GM11168 (cell line): ENCODE results near the gene AGRP.
"Not testable (repeated sequence)": the region's sequence is repeated elsewhere in the genome, so short reads cannot be mapped to it uniquely, and the experiment has no call there.

Experiments
- in situ Hi-C: fragments of 300-500 bp; cut with MboI; formaldehyde crosslinking; loops from one replicate; pipeline ENCODE4 v1.12.0; 2022; ENCODE audit warnings: low sequenced_read_pairs; ENCODE audit not compliant: unreplicated experiment

The AGRP gene

DNA sequence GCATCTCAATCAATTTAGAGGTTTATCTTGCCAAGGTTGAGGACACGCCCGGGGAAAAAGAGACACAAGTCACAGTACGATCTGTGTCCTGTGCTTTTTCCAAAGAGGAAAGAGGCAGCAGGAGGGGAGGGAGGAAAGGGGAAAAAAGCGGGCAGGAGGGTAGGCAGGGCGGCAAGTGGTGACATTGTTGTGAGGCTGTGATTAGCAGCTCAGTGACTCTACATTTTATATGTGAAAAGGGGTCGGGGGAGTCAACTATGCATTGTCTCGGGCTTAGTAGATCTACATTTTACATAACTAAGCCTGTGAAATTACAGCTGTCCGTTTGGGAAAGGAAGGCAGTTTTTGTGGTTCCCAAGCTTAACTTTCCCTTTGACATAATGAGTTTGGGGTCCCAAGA, 23.1 kb upstream of the AGRP start:
- in situ Hi-C loops = no loop called here

DNA sequence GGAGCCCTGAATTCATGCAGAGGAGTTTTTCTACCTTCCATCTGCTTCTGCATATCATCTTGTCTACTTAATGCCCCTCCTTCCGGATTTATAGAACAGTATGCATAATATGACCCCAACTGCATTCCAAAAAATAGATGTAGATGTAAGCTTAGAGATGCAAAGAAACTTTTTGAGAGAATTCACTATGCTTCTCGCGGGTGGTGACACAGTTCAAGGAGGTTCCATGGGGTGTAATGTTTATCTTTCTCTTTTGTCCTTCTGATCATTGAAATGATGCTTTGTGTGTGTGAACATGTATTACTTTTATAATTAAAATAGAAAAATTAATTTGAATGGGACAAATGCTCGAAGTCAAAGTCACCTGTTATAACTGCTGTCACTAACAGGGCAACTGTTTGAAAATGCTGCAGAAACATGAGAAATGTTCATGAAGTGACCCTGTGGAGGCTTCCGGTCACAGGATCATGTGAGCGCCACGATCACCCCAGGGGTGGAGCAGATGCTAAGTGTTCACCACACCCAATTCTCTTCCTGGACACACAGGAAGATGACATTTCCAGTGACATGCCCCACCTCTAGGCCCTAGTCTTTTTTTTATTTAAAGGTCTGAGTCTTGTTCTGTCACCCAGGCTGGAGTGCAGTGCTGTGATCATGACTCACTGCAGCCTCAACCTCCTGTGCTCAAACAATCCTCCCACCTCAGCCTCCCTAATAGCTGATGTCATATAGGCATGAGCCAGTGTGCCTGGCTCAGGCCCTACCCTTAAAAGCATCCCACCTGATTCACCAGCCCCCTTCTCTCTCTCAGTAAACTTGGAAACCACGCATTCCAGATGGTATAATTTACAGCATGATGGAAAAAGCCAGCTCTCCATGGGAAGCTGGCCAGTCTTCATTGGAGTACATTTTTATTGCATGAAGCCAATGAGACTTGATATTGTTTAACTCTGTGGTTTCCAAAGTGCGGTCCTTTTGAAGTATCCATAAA, 21.0 kb upstream of the AGRP start:
- in situ Hi-C loops = no loop called here

DNA sequence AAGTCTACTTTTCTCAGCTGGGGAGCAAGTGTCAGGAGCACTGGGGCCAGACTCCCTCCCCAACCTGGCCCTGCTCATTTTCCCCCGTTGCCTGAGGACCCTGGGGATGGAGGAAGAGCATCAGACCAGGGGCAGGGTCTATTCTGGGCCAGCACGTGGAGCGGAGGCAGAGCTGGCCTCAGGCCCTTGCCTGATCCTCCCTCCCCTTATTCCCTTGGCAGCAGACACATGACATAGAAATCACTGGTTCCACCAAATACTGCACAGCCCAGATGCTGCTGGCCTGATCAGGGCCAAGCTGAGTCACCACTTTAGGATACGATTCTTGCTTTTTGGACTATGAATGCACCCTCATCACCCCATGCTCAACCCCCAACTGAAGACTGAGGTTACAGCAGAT, 15.8 kb upstream of the AGRP start:
- in situ Hi-C loops = no loop called here

DNA sequence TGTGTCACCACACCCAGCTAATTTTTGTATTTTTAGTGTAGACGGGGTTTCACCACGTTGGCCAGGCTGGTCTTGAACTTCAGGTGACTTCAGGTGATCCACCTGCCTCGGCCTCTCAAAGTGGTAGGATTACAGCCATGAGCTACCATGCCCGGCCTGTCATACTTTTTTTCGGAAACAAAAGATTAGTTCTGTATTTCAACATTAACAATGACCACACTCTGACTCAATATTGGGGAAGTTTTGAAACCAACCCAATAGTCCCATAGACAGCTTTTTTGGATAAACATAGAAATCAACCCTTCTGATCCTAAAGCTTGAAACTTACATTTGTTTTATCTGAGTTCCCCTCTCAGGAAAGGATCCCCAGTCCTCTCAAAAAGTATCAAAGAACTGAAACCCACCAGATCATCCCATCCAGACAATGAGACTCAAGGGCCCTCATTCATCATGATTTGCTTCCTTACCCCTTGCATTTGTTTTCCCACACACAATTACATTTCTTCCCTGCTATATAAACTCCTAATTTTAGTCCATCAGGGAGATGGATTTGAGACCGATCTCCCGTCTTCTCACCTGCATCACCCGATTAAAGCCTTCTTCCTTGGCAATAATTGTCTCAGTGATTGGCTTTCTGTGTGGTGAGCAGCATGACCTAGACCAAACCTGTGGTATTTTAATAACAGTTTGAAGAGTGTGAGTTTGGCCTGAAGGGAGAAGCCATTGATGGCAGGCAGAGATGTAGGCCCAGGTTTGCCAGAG, 7.2 kb upstream of the AGRP start:
- in situ Hi-C loops = no loop called here

DNA sequence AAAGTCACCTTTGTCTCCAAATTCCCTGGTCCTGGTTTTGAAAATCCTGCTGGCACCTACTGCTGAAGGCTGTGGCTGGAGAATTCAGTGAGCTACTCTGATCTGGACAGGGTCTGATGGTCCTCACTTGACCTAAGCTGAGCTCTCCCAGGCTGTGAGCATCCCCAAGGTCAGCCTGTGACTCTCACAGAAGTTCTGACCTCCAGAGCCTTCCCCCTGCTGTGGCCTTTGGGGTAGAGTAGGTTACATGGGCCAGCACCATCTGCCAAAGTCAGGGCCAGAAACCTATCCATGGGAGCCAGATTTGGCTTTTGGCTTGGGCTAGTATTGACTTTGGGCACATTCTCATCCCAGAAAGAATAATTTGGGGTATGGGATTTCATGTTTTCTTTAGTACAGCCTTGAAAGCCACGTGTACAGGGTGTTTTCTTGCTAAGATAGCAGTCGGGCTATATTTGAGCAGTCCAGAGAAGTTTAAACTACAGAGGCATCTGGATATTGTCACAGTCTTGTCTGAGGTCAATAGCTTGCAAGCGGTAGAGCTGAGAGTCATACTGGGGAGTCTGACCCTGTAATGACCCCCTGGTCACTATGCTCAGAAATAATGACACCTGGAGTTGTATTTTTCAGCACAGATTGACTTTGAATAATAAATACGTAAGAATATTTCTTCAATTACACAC, 6.2 kb upstream of the AGRP start:
- in situ Hi-C loops = no loop called here

DNA sequence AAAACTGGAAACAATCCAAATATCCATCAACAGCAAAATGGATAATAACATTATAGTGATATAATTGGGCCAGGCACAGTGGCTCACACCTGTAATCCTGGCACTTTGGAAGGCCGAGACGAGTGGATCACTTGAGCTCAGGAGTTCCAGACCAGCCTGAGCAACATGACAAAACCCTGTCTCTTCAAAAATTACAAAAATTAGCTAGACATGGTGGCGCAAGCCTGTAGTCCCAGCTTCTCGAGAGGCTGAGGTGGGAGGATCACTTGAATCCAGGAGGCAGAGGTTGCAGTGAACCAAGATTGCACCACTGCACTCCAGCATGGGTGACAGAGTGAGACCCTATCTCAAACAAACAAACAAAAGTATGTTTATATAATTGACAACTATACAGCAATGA, 4.2 kb upstream of the AGRP start:
- in situ Hi-C loops = not testable (repeated sequence)

DNA sequence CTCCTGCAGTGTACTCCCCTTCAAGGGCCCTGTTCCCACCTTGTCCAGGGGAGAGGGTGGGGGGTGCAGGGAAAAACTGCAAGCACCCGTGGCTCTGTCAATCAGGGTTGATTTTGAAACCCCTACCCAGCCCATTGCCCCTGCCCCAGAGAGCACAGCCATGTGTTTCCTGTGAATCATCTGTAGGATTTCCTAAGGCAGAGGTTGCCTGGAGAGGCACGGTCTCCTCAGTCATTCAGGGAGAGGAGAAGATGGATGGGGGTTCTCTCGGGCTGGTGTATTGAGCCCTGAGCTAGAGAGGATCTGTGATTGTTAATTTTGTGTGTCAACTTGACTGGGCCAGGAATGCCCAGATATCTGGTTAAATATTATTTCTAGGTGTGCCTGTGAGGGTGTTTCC, 3.5 kb upstream of the AGRP start:
- in situ Hi-C loops = no loop called here

DNA sequence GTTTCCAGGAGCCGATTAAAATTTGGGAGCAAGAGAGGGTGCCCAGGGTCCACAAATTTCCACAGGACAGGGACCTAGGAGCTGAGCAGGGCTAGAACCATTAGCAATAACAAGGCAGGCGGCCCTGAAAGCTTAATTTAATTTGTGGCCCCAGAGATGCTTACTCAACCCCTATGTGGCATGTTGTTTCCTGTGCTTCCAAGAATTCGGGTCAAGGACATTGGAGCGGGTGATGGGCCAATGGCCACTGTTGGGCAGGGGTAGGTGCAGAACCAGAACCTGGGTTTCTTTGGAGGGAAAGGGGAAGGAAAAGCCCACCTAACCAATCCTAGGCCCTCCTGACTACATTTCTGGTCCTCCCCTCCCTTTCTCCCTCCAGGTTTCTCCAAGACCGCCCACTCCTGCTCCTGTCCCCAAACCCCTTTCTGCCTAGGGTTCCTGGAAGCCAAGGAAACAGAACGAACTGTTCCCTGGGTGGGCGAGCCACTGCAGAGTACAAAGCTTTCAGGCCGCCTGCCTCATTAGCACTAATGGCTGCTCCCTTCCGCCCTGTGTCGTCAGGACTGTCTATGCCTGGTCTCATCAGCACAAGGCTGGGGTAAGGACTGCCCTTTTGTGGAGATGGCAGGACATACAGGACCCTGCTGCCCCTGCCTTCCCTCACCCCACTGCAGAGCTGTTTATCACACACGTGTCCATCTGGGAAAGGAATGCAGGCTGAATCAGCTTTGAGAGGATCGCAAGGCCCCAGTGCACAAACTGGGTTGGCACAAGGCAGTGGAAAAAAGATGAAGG, 581 bp upstream of the AGRP start:
- in situ Hi-C loops = loop anchor here (5.0 kb wide), 1 partner anchor 33 kb away; no protein-coding TSS in a partner anchor

DNA sequence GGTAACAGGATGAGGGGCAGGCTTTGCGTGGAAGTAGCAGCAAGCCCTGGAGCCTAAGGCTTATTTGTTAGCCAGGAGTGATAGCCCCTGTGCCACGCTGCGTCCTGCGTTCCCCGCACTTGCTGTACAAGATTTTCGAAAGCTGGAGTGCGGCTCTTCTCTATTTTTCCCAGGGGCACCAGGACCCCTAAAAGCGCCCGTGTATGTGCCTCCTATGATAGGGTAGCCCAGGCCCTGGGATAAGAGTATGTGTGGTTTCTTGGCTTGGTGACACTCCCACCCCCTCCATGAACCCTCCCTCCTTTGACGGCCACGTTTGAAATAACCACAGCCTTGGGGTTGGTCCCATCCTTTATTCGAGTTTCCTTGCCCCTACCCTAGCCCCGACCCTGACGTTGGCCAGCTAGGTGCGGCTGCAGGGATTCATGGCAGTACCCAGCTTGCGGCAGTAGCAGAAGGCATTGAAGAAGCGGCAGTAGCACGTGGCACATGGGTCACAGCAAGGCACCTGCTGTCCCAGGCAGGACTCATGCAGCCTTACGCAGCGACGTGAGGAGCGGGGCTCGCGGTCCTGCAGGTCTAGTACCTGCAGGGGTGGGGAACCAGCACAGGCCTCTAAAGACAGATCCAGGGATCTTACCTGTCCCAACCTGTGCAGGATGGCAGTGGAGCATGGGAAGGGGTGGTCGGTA, 968 bp downstream of the AGRP start:
- in situ Hi-C loops = loop anchor here (5.0 kb wide), 1 partner anchor 35 kb away; no protein-coding TSS in a partner anchor

DNA sequence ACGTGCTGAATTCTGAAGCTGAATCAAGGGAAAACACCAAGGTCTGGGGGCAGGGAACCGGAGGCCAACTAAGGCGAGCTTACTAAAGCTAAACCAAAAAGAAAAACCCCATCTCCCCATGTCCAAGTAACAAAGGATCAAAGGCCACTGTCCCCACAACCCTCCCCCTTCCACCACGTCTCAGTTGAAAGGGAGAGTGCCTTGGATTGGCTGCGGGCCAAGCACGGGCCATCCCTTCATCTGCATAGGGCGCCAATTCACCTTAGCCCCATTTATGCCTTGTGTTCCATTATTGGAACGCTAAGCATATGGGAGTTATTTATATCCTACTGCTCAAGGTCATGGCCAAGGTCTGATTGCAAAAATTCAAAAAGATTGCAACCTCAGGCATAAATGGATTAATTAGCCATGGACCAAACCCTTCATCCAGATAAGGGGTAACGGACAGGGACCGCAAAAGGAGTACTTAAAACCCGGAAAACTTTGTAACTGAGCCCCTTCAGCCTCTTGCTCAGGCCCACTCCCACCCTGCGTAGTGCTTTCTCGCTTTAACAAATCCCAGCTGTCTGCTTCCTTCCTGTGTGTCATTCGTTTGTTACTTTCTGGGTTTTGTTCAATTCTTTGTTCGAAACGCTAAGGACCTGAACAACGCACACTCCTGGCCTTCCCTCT, 1.6 kb downstream of the AGRP start:
- in situ Hi-C loops = loop anchor here (5.0 kb wide), 1 partner anchor 36 kb away; no protein-coding TSS in a partner anchor

DNA sequence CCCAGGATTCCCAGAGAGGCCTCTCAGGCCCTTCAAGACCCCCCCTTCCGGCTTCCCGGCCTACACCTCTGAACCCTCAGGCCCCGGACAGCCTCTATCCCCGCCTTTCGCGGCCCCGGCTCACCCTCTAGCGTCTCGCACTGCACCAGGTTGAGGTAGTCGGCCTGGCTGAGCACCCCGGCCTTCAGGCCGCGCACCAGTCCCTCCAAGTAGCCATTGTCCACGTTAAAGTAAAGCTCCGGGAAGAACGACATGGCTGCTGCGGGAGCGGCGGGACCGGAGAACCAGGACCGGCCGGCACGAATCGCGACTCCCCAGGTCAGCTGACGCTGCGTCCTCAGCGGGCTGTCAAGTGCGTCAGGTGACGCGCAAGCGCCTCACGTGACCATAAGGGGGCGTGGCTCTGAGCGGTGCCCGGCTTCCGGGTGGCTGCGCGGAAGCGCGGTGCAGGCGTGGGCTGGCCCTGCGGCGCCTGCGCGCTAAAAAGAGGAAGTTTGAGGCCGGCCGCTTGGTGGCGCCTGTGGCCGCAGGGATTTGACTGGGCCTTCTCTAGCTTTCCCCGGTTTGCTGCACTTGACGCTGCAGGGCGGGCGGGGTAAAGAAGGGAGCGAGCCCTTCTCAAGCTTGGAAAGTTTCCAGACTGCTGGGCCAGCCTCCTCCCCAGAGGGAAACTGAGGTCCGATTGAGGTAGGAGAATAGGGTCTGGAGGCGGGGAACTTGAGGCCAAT, 2.4 kb downstream of the AGRP start, which contains the start of gene ATP6V0D1:
Gene ATP6V0D1 (minus strand): TSS at position 325 of the 728 bp plus-strand sequence. CDS start 71 bp downstream, at position 254.
- in situ Hi-C loops = loop anchor here (5.0 kb wide), 1 partner anchor 36 kb away; no protein-coding TSS in a partner anchor

DNA sequence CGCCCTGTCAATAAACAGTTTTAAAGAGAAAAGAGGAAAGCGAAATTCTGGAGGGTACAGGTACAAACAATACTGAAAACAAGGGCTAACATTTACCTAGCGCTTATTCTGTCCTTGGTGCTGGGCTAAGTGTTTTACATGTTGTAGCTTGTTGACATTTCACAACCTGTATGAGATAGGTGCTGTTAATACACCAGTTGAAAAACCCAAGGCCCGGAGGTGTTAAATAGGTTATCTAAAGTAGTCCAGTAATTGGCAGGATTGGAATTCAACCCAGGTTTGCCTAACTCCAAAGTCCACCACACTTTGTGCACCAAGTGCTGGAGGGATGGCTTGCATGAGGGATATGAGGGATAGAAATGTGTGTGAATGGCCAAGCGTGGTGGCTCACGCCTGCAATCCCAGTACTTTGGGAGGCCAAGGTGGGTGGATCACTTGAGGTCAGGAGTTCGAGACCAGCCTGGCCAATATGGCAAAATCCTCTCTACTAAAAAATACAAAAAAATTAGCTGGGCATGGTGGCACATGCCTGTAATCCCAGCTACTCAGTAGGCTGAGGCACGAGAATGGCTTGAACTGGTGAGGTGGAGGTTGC, 5.3 kb downstream of the AGRP start:
- in situ Hi-C loops = no loop called here

DNA sequence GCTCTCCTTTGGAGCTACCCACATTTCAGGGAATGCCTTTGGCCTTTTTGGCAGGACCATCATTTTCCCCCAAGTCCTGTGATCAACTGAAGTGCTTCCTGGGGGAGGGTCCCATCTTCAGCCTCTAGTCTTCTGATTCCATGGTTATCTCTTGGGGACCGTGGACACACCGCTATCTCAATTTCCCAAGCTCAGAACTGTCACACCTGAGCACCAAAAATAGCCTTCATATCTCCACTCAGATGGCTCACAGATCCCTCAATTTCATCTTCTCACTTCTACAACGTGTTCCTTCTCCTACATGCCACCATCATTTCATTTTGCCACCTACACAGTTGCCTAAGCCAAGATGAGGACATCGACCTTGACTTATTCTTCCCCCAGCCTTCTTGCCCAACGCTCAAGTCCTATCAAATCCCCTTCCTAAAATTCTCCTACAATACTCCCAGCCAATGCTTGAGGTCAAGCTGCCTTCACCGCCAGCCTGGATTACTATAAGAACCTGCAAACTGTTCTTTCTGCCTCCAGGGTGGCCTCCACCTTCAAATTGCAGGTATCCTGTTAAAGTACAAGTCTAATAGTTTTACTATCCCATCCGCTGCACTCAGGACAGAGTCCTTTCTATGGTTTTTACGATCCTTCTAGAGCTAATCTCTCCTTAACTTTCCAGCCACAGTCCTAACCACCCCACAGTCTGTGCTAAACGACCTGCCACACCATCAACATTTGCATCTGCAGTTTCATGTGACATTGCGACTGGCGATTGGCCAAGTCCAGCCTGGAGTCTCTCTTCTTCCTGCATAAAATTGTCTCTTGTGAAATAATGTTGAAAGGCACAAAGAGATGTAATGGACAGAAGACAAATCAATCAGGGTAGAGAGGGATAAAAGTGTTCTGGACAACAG, 8.5 kb downstream of the AGRP start:
- in situ Hi-C loops = no loop called here

DNA sequence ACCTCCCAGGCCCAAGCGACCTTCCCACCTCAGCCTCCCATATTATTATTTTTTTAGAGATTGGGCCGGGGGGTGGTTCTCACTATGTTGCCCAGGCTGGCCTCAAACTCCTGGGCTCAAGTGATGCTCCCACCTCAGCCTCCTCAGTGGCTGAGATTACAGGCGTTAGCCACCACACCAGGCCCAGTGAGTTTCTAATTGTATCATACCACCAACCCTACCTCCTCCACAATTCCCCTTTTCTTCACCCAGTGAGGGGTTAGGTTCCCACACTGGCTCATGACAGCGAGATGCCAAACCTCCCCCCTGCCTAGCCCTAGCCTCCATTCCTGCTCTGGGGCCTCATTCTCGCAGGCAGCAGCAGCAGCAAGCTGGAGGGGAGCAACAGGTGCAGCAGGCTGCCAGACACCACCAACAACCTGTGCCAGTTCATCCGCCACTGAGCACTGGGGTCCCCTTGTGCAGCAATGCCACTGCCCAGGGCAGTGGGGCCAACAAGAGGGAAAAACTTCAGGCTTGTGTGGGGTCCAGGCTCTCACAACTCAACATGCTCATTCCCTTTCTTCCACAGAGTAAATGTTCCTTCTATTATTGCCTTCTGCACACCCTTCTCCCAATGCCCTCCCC, 11.5 kb downstream of the AGRP start:
- in situ Hi-C loops = no loop called here

DNA sequence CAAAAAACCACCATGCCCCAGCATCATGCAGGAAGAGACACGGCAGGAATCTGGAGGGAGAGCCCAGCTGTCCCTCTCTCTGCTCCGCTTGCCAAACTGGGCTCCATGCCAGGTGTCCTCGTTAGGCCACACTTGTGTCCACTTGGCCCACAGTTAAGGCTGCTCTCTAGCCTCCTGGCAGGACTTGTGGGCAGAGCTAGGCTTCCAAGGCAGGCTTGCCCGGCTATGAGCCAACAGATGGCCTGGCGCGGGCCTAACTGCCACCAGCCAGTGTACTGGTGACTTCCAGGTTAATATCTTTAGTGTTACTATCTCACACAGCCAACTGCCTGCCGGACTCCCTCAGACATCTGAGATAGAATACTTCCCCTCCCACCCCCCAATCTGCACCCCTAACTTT, 13.0 kb downstream of the AGRP start:
- in situ Hi-C loops = no loop called here

DNA sequence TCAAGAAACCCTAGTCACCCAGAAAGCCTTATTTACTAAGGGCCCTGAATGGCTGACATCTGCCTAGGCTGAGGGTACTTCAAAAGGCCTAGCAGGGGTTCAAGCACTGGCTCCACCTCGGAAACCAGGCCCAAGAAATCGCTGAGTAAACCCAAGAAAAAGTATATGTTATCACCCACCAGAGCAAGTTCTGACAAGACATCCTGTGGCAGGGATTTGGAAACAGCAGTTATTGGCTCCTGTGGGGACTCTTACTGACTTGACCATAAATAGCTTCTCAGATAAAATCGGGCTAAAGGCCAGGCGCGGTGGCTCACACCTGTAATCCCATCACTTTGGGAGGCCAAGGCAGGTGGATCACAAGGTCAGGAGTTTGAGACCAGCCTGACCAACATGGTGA, 14.6 kb downstream of the AGRP start:
- in situ Hi-C loops = no loop called here
